GM19328 (cell line): Measurements from ENCODE around the gene FOXA2.

Source experiments
- ATAC-seq: cut with Tn5 transposase; IDR thresholded peaks from one replicate; pipeline ENCODE4 v1.9.1; 2021; ENCODE audit warnings: mild to moderate bottlenecking, moderate library complexity; ENCODE audit not compliant: unreplicated experiment

The FOXA2 gene

DNA sequence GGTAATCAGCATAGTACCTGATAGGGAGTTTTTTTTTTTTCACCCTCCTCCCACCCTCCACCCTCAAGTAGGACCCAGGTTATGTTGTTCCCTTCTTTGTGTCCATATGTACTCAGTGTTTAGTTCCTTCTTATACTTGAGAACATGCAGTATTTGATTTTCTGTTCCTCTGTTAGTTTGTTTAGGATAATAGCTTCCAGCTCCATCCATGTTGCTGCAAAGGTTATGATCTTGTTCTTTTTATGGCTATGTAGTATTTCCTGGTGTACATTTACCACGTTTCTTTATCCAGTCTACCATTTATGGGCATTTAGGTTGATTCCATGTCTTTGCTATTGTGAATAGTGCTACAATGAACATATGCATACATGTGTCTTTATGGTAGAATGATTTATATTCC, 41.9 kb downstream of the FOXA2 start:
- ATAC-seq: no peak

DNA sequence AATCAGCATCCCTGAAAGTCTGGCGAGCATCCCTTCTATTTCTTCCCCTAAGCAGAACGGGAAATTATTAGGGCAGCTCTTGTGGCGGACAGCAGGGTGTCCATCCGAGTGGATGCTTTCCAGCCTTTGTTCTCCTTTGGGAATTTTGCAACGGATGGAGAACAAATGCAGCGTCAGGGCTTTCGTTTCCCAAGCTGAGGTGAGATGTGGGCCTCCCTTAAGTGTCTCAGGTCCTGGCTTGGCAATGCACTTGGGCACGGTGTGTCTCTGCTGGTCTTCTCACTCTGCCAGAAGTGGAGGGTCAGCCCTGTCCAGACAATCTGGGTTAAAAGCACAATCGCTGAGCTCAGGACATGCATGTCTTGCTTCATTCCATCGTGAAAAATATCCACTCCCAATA, 43.5 kb downstream of the FOXA2 start:
- no peak for ATAC-seq

DNA sequence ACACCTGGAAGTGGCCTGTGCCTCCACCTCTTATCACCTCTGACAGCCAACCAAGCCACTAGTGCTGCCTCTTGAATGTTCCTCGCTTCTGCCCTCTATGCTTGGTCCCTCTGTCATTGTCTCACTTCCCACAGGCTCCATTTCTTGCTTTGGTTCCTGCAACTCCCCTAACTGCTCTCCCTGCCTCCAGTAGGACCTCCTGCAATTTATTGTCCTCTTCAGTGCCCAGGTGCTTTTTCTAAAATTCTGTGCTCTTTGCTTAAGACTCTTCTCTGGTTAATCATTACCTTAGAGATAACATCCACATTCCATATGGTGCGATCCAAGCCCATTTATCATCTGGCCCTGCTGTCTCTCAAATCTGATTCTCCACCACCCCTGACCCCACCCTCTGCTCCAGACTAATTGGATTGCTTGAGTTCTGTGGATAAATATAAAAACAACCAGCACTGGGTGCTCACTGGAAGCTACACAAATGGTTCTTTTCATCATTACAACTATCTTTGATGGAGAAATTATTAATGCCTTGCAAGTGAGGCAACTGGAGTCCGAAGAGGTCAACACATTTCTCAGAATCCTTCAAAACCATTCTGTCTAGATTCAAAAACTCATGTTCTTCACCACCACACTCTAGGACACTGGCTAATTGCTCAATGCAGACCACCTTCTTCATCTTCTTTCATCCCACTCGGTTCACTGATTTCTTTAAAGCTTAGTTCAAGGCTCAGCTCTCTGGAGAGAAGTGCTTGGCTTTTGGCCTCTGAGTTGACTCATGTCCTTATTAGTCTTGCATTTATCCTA, 47.2 kb downstream of the FOXA2 start:
- ATAC-seq: no peak

DNA sequence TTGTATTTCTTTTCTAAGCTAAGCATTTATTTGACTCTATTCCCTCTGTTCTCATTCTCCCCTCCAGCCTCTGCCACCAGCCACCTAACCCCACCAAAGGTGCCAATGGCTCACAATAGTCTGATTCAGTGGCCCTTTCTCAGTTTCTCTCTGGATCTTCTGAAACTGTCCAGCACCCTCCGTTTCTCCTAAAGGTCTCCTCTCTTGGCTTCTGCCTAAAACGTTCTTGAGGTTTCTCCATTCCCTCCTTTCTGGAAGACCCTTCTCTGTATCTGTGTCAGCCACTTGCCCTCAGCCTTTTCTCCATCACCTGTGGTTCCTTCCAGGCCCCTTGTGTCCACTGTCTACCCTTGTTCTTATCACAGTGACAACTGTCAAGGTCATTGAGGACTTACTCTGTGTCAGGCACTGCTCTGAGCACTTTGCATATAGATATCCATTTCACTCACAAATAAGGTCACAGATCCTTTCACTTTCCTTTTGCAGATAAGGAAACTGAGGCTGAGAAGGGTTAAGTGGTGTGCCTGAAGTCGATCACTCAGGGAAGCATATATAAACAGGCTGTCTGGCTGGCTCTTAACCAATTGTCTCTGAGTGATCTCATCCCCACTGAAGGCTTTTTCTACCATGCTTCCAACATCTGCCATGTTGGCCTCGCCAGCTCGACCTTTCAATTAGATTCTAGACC, 48.1 kb downstream of the FOXA2 start:
- ATAC-seq: no peak

DNA sequence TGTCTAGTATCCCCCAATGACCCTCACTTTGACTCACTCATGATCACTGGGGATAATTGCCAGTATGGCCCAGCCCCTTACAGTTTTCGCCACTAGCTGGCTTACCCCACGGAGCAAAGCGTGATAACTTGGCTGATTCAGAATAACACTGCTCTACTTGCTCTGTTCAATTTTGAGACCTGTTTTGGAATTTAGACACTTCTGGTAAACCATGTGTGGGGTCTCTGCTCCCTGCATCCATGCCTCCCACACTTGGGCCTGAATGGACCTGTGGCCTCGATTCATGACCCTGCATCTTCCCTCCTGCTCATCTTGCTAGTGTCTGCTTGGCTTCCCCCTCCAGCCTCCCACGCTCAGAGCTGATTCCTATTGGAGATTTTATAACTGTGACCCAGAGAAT, 48.9 kb downstream of the FOXA2 start:
- no peak for ATAC-seq

DNA sequence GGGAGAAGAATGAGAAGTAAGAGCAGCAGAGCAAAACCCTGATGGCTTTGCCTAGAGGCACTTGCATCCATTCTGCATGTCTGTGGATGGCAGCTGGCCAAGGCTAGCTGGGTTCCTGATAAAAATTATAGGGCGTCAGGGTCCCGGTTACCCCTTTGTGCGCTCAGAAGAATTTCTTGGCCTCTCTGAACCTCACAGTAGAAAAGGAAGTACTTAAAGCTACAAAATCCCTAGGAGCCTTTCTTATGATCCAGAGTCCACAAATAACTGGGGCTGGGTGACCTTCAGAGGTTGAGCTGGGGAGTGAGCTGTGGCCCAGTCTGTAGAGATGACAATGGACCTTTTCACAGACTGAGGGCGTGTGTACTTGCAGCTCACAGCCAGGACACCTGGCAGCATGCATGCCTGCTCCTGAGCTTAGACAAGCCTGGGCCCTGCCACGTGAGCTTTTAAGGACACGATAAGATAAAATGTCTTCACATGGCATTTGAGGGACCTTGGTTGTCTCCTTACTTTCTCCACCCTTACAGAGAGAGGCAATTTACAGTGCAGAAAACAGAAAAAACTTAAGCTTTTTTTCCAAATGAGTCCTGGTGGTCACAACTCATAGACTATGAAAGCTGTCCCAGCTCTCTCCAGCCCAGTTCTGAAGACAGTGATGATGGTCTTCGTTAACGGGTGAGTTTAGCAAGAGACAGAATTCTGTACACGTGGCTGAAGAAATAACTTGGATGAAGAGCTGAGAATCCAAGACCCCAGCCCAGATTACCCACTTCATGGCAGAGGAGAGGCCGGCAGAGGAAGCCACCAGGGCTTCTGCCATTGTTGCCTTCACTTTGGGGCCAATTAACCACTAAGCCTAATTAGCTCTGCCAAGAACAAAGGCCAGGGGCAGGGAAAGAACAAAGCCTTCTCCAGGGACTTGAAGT, 50.3 kb downstream of the FOXA2 start:
- ATAC-seq: no peak

DNA sequence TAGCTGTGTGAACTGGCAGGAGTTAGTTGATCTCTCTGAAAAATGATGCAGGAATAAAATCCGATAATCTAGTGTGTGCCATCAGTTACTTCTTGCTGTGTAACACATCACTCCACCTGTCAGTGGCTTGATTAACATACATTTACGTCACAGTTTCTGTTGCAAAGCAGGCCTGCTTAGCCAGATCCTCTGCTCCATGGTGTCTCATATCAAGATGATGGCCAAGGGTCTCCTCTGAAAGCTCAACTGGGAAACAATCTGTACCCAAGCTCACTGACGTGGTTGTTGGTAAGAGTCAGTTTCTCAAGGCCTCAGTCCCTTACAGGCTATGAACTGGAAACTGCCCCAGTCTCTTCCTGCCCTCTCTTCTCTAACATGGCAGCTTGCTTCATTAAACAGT, 51.8 kb downstream of the FOXA2 start:
- ATAC-seq: no peak

DNA sequence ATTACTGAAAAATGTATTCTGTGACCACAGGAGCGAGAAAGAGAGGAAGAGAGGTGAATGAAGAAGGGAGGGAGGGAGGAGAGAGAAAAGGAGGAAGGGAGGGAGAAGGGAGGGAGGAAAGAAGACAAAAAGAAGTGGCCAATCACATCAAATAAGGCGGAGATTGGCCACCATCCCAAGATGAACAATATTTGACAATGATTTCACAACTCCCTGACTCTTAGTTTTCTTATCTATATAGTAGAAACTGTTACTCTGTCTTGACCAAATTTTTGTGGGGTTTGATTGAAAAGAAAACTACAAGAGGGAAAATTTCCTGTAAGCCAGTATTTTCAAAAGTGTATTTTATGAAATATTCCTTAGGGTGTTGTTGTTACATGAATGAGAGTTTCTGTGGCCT, 52.6 kb downstream of the FOXA2 start:
- no peak for ATAC-seq

DNA sequence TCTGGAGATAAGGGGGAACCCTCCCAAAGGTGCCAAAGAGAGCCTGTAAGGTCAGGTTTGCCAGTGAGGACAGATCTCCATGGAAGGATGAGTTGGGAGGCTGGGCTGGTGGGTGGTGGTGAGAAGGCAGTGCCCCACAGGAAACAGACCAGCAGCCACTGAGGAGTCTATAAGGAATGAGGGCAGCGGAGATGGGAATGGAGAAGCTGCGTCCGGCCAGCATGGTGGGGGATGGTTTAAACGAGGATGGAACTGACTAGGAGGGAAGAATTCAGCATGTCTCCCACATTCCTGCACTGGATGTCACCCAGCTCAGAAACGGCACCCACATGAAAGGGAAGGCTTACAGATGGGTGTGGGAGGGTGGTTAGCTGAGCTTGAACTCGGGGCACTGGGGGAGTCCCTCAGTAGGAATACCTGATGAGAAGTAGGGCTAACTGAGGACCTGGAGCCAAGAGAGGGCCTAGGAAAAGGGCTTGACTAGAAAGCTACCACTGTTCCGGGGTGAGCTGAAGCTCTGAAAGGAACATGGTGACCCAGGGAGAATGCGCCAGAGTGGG, 53.2 kb downstream of the FOXA2 start:
- no peak for ATAC-seq
